Subcutaneous adipose tissue (tissue), 4 donors: ENCODE results near the gene RIMS3. TPM values are rescaled to one million over a fixed set of nuclear protein-coding genes. Genes with fewer than 3 reads are reported as not detected.

Experiments
- CTCF ChIP-seq: fragments of 450-650 bp; IDR thresholded peaks from one replicate; pipeline ENCODE4 v1.5.1; 2016; ENCODE audit warnings: low read depth, mild to moderate bottlenecking, control low read depth, antibody characterized with exemption, moderate library complexity
- total RNA-seq, 4 donors: library from RNA; depleted of rRNA; stranded (reverse); fragments of >200 nt; gene quantifications; one replicate each; pipeline ENCODE4 v1.1.0, GENCODE V29; 2016

RIMS3 gene
- total RNA-seq, 4 donors from 2014 or later: 0.33 to 2.7 (median 2.2) TPM

- TF ChIP-seq CTCF: no peak
These were observed 5.9 kb downstream of the RIMS3 start for GRCh38 chr1:40659649-40659947.

GRCh38 chr1:40658751-40659648 is 6.5 kb downstream of the RIMS3 start:
- TF ChIP-seq CTCF: no peak

GRCh38 chr1:40657046-40657445 is 8.4 kb downstream of the RIMS3 start:
- TF ChIP-seq CTCF: no peak

- no peak for TF ChIP-seq CTCF
These were observed 11.5 kb downstream of the RIMS3 start for GRCh38 chr1:40653851-40654537.

GRCh38 chr1:40652979-40653378 is 12.5 kb downstream of the RIMS3 start:
- no peak for TF ChIP-seq CTCF

- no peak for TF ChIP-seq CTCF
These were observed 13.0 kb downstream of the RIMS3 start for GRCh38 chr1:40652468-40652867.

- TF ChIP-seq CTCF: no peak
These were observed 14.2 kb downstream of the RIMS3 start for GRCh38 chr1:40651138-40651857.
